Right cardiac atrium (tissue), 5 donors: Measurements from ENCODE around the gene RNF149. TPM values are rescaled to one million over a fixed set of nuclear protein-coding genes. Genes with fewer than 3 reads are reported as not detected.
A peak's percentile ranks its signal among the peaks of the same experiment; 100 is the strongest.

Source experiments
- ATAC-seq, 2 donors: fragments of 200-7000 bp; cut with Tn5 transposase; one replicate each; pipeline versions ENCODE4 v1.8.0 to v1.9.1; 2020; ENCODE audit warnings: moderate library complexity in 2 of 2, mild to moderate bottlenecking in 1 of 2
- DNase-seq, 3 donors: peaks; one replicate each; pipeline ENCODE4 v3.0.0-alpha.2; 2020
- H3K27ac ChIP-seq: one replicate; pipeline ENCODE4 v1.5.1; 2013; ENCODE audit warnings: mild to moderate bottlenecking, low read length, control low read depth, moderate library complexity
- H3K27me3 ChIP-seq: one replicate; pipeline ENCODE4 v1.6.1; 2013; ENCODE audit not compliant: control insufficient read depth, insufficient read depth
- H3K4me1 ChIP-seq: one replicate; pipeline ENCODE4 v1.6.1; 2013; ENCODE audit warnings: low read length; ENCODE audit not compliant: control insufficient read depth, insufficient read depth
- H3K4me3 ChIP-seq: one replicate; pipeline ENCODE4 v1.5.1; 2013; ENCODE audit warnings: low read length, control low read depth
- H3K9me3 ChIP-seq: one replicate; pipeline ENCODE4 v1.6.1; 2013; ENCODE audit warnings: low read length; ENCODE audit not compliant: control insufficient read depth
- WGBS: extraction: QIAGEN DNeasy Blood & Tissue Kit; methylation state at CpG from one replicate; pipeline ENCODE4 v1.1.7; 2013; 5-methylcytosine and 5-hydroxymethylcytosine counted together
- intact Hi-C, 4 donors: fragments of 100-400 bp; cut with DNase I; formaldehyde crosslinking; loops; one replicate each; pipeline versions ENCODE4 v1.11.0 to v1.14.0; 2022 to 2023
- polyA plus RNA-seq: library from polyadenylated mRNA; stranded (reverse); fragments of 200-250 nt; gene quantifications from one replicate; pipeline ENCODE4 v1.2.3, GENCODE V29; 2013
- total RNA-seq, 4 donors: library from RNA; stranded (reverse); fragmentation: NEBNext Ultra II Directional; extraction: Animal tissue kit (Norgen Biotek cat#: 25700); gene quantifications; one replicate each; pipeline ENCODE4 v1.2.1, GENCODE V29; 2021
- donor health status: healthy with polysubstance abuse.
- donor health status: DM: no; HTN: yes; CAD: no.
- donor health status: DM: no; HTN: no; CAD: no.
- donor health status: DM: no; HTN: yes; CAD: no; lungs with severe emphysema.
- donor health status: DM: yes; HTN: yes; CAD: no.

The RNF149 gene
- total and polyA plus RNA-seq, 5 donors = 18.0 to 40.6 (median 22.7) TPM

GRCh38 chr2:101295895-101296294 is 12.6 kb downstream of the RNF149 start:
- no peaks in the 10 kb centered on the region for H3K27me3 ChIP-seq
- intact Hi-C loops = no loop called here
- 70% methylated on average over 2 of the region's 2 CpGs for WGBS
- no peak overlapping the region for H3K4me3 ChIP-seq
- H3K4me1 ChIP-seq = peaks cover 14% of the 10 kb centered on the region
- DNase-seq (no peak), ATAC-seq (no peak)
- H3K9me3 ChIP-seq = no peaks in the 10 kb centered on the region
- no peak overlapping the region for H3K27ac ChIP-seq

GRCh38 chr2:101294861-101295260 is 13.6 kb downstream of the RNF149 start:
- H3K4me3 ChIP-seq = no peak overlapping the region
- no peak overlapping the region for H3K27ac ChIP-seq
- DNase-seq (no peak), ATAC-seq (no peak)
- 84% methylated on average over 6 of the region's 6 CpGs for WGBS
- H3K4me1 ChIP-seq = peaks cover 9% of the 10 kb centered on the region
- no peaks in the 10 kb centered on the region for H3K9me3 ChIP-seq
- intact Hi-C loops = no loop called here
- H3K27me3 ChIP-seq = no peaks in the 10 kb centered on the region

GRCh38 chr2:101293544-101293943 is 15.0 kb downstream of the RNF149 start:
- Histone ChIP-seq H3K4me1 (peaks cover 6% of the 10 kb centered on the region), H3K27ac (no peak overlapping the region), H3K4me3 (no peak overlapping the region), H3K27me3 (no peaks in the 10 kb centered on the region), H3K9me3 (no peaks in the 10 kb centered on the region)
- ATAC-seq = peak in 1 of 2 donors; percentile 49
- intact Hi-C loops = no loop called here
- no peak for DNase-seq
- WGBS = 78% methylated on average over 2 of the region's 2 CpGs

GRCh38 chr2:101291973-101292372 is 16.5 kb downstream of the RNF149 start:
- Histone ChIP-seq H3K4me1 (peaks cover 5% of the 10 kb centered on the region), H3K9me3 (no peaks in the 10 kb centered on the region), H3K4me3 (no peak overlapping the region), H3K27me3 (no peaks in the 10 kb centered on the region), H3K27ac (no peak overlapping the region)
- no peak for ATAC-seq
- intact Hi-C loops = no loop called here
- WGBS = 96% methylated on average over 3 of the region's 3 CpGs
- DNase-seq = no peak

GRCh38 chr2:101290711-101291110 is 17.8 kb downstream of the RNF149 start:
- peaks cover 3% of the 10 kb centered on the region for H3K4me1 ChIP-seq
- no peak overlapping the region for H3K4me3 ChIP-seq
- intact Hi-C loops = no loop called here
- no peak for DNase-seq
- H3K27ac ChIP-seq = no peak overlapping the region
- no peaks in the 10 kb centered on the region for H3K9me3 ChIP-seq
- no peak for ATAC-seq
- H3K27me3 ChIP-seq = no peaks in the 10 kb centered on the region

GRCh38 chr2:101287303-101287702 is 21.2 kb downstream of the RNF149 start:
- over 99% methylated on average over 2 of the region's 2 CpGs for WGBS
- DNase-seq = no peak
- Histone ChIP-seq H3K4me3 (no peak overlapping the region), H3K9me3 (no peaks in the 10 kb centered on the region), H3K27me3 (no peaks in the 10 kb centered on the region), H3K4me1 (peaks cover 1% of the 10 kb centered on the region), H3K27ac (no peak overlapping the region)
- intact Hi-C loops = no loop called here
- no peak for ATAC-seq

- DNase-seq (no peak), ATAC-seq (no peak)
- intact Hi-C loops = no loop called here
- no peaks in the 10 kb centered on the region for H3K27me3 ChIP-seq
- no peaks in the 10 kb centered on the region for H3K9me3 ChIP-seq
- no peak overlapping the region for H3K27ac ChIP-seq
- H3K4me3 ChIP-seq = no peak overlapping the region
- peaks cover 1% of the 10 kb centered on the region for H3K4me1 ChIP-seq
- 97% methylated on average over 6 of the region's 6 CpGs for WGBS
Measured at GRCh38 chr2:101286684-101287083, 21.8 kb downstream of the RNF149 start.

- intact Hi-C loops = no loop called here
- no peaks in the 10 kb centered on the region for H3K27me3 ChIP-seq
- ATAC-seq (no peak), DNase-seq (no peak)
- H3K27ac ChIP-seq = no peak overlapping the region
- no peak overlapping the region for H3K4me3 ChIP-seq
- WGBS = 90% methylated on average over 3 of the region's 3 CpGs
- H3K9me3 ChIP-seq = no peaks in the 10 kb centered on the region
- no peaks in the 10 kb centered on the region for H3K4me1 ChIP-seq
Measured at GRCh38 chr2:101282980-101283379, 25.5 kb downstream of the RNF149 start.

GRCh38 chr2:101281482-101281881 is 27.0 kb downstream of the RNF149 start:
- intact Hi-C loops = no loop called here
- no peaks in the 10 kb centered on the region for H3K27me3 ChIP-seq
- DNase-seq = no peak
- no peak for ATAC-seq
- H3K27ac ChIP-seq = no peak overlapping the region
- no peak overlapping the region for H3K4me3 ChIP-seq
- H3K9me3 ChIP-seq = no peaks in the 10 kb centered on the region
- no peaks in the 10 kb centered on the region for H3K4me1 ChIP-seq
- 94% methylated on average over 4 of the region's 4 CpGs for WGBS

GRCh38 chr2:101278925-101279324 is 29.6 kb downstream of the RNF149 start:
- no peak overlapping the region for H3K27ac ChIP-seq
- no peaks in the 10 kb centered on the region for H3K9me3 ChIP-seq
- intact Hi-C loops = no loop called here
- DNase-seq (no peak), ATAC-seq (no peak)
- no peak overlapping the region for H3K4me3 ChIP-seq
- WGBS = 81% methylated on average over 3 of the region's 3 CpGs
- H3K27me3 ChIP-seq = no peaks in the 10 kb centered on the region
- no peaks in the 10 kb centered on the region for H3K4me1 ChIP-seq

GRCh38 chr2:101277111-101277510 is 31.4 kb downstream of the RNF149 start:
- no peaks in the 10 kb centered on the region for H3K4me1 ChIP-seq
- ATAC-seq (no peak), DNase-seq (no peak)
- no peak overlapping the region for H3K27ac ChIP-seq
- intact Hi-C loops = no loop called here
- WGBS = 77% methylated on average over 7 of the region's 7 CpGs
- no peaks in the 10 kb centered on the region for H3K9me3 ChIP-seq
- no peak overlapping the region for H3K4me3 ChIP-seq
- no peaks in the 10 kb centered on the region for H3K27me3 ChIP-seq

GRCh38 chr2:101274142-101274541 is 34.4 kb downstream of the RNF149 start:
- 79% methylated on average over 5 of the region's 5 CpGs for WGBS
- no peak for ATAC-seq

More at GRCh38 chr2:101274142-101274541, 34.4 kb downstream of the RNF149 start:
- no peak for DNase-seq
- no peaks in the 10 kb centered on the region for H3K27me3 ChIP-seq
- no peaks in the 10 kb centered on the region for H3K9me3 ChIP-seq
- H3K4me1 ChIP-seq = no peaks in the 10 kb centered on the region
- no peak overlapping the region for H3K27ac ChIP-seq
- intact Hi-C loops = no loop called here
- H3K4me3 ChIP-seq = no peak overlapping the region
